Panc1 (cell line): ENCODE data around the gene HOXA7. TPM values are rescaled to one million over a fixed set of nuclear protein-coding genes. Genes with fewer than 3 reads are reported as not detected.

ENCODE experiments used
- ATAC-seq: fragments of 200-7000 bp; cut with Tn5 transposase; 2 replicates; pipeline ENCODE4 v1.9.1; 2020; ENCODE audit warnings: mild to moderate bottlenecking, moderate library complexity
- BruUV-seq: library from RNA; stranded (reverse); fragments of 400-500 nt; replicated peaks from 2 replicates; lab custom pipeline; 2021; lab: Mats Ljungman, UMichigan
- CTCF ChIA-PET: fragments of 300-600 bp; sonication (Branson Sonifier 250); formaldehyde crosslinking; loops from one replicate; lab custom pipeline; 2022; ENCODE audit warnings: antibody characterized with exemption; lab: Charles Lee
- POLR2A ChIA-PET: fragments of 300-600 bp; sonication (Branson Sonifier 250); formaldehyde crosslinking; loops from one replicate; lab custom pipeline; 2022; ENCODE audit warnings: antibody characterized with exemption; lab: Charles Lee
- DNase-seq: peaks from one replicate; pipeline ENCODE4 v3.0.0-alpha.2; 2010; ENCODE audit warnings: low read depth, low spot score
- H3K27ac ChIP-seq: 2 replicates; pipeline ENCODE4 v1.5.1; 2011; ENCODE audit warnings: mild to moderate bottlenecking, low read length, inconsistent platforms
- H3K27me3 ChIP-seq: fragments of 200-500 bp; sonication (Bioruptor generic); 2 replicates; pipeline ENCODE4 v1.6.0; 2014; ENCODE audit warnings: low read length, inconsistent platforms; ENCODE audit not compliant: control insufficient read depth, insufficient read depth
- H3K36me3 ChIP-seq: fragments of 200-500 bp; sonication (Bioruptor generic); 2 replicates; pipeline ENCODE4 v1.5.1; 2014; ENCODE audit warnings: inconsistent platforms, mild to moderate bottlenecking, low read length, moderate library complexity; ENCODE audit not compliant: control insufficient read depth, insufficient read depth
- H3K4me1 ChIP-seq: 2 replicates; pipeline ENCODE4 v1.5.1; 2011; ENCODE audit warnings: inconsistent platforms, mild to moderate bottlenecking, low read length, moderate library complexity; ENCODE audit not compliant: control insufficient read depth, insufficient read depth
- H3K4me3 ChIP-seq, 2 experiments: 2 replicates each; pipeline ENCODE4 v1.5.1; 2011 to 2012; ENCODE audit warnings: low read depth in 2 of 2, low read length in 2 of 2, mild to moderate bottlenecking in 2 of 2, inconsistent platforms in 1 of 2, moderate library complexity in 1 of 2
- H3K9me3 ChIP-seq: fragments of 200-500 bp; sonication (Bioruptor generic); 2 replicates; pipeline ENCODE4 v1.5.1; 2014; ENCODE audit warnings: low read depth, mild to moderate bottlenecking, inconsistent platforms, low read length, moderate library complexity; ENCODE audit not compliant: control insufficient read depth, insufficient read depth
- CTCF ChIP-seq: fragments of 450-650 bp; IDR thresholded peaks from 2 replicates; pipeline ENCODE4 v1.5.1; 2017; ENCODE audit warnings: mild to moderate bottlenecking
- POLR2AphosphoS5 ChIP-seq: IDR thresholded peaks from 2 replicates; pipeline ENCODE4 v1.6.1; 2012; ENCODE audit warnings: mild to moderate bottlenecking, low read depth, low read length, moderate library complexity
- REST ChIP-seq, 2 experiments: IDR thresholded peaks; 2 replicates each; pipeline ENCODE4 v1.6.1; 2011 to 2012; ENCODE audit warnings: low read depth in 2 of 2, control low read depth in 1 of 2, low read length in 1 of 2, mild to moderate bottlenecking in 1 of 2, moderate library complexity in 1 of 2; ENCODE audit not compliant: insufficient read depth in 1 of 2
- SIN3A ChIP-seq: IDR thresholded peaks from 2 replicates; pipeline ENCODE4 v1.6.1; 2012; ENCODE audit warnings: low read depth, mild to moderate bottlenecking, low read length, moderate library complexity, borderline replicate concordance; ENCODE audit not compliant: insufficient read depth
- TCF7L2 ChIP-seq: IDR thresholded peaks from 2 replicates; pipeline ENCODE4 v1.6.1; 2011; ENCODE audit warnings: mild to moderate bottlenecking, low read depth, low read length, inconsistent platforms
- in situ Hi-C: cut with HindIII; loops from 2 replicates; pipeline ENCODE4 v1.10.0; 2016; ENCODE audit warnings: low sequenced_read_pairs, low pct_unique_long_range_greater_than_20kb
- intact Hi-C: fragments of 100-400 bp; cut with micrococcal nuclease; formaldehyde crosslinking; loops from one replicate; pipeline ENCODE4 v1.10.0; 2022; ENCODE audit not compliant: unreplicated experiment
- total RNA-seq: library from RNA; stranded (reverse); gene quantifications from one replicate; pipeline ENCODE4 v1.2.1, GENCODE V29; 2021; ENCODE audit not compliant: unreplicated experiment

HOXA7 gene
- total RNA-seq, 1 experiment from 2014 or later = not detected

- in situ Hi-C loops = no loop called here
- H3K27ac ChIP-seq = no peak overlapping the region
- CTCF ChIA-PET = no interaction called here
- TF ChIP-seq CTCF (no peak), POLR2AphosphoS5 (no peak), TCF7L2 (no peak), REST (IDR thresholded peaks at IDR 0.05; ENCODE audit: insufficient read depth in 1 of 2, low read depth in 2 of 2, low read length in 1 of 2) (no peak), SIN3A (no peak)
- intact Hi-C loops = no loop called here
- POLR2A ChIA-PET = no interaction called here
- ATAC-seq = no peak
- peaks cover 11% of the 10 kb centered on the region; the same call in 1 of the 2 replicates for H3K4me1 ChIP-seq
- no peaks in the 10 kb centered on the region for H3K27me3 ChIP-seq
- no peaks in the 10 kb centered on the region for H3K36me3 ChIP-seq
- DNase-seq = no peak
- no peaks in the 10 kb centered on the region for H3K9me3 ChIP-seq
- BruUV-seq = no TSS peak
- no peak overlapping the region for H3K4me3 ChIP-seq
Measured at GRCh38 chr7:27174874-27175625, 18.6 kb upstream of the HOXA7 start.

GRCh38 chr7:27173956-27174873 is 17.7 kb upstream of the HOXA7 start, which contains the start of gene HOXA10:
HOXA10 (minus strand) TSS chr7:27174320; CDS start chr7:27174306, 14 bp downstream.
- Histone ChIP-seq H3K9me3 (no peaks in the 10 kb centered on the region), H3K27me3 (no peaks in the 10 kb centered on the region), H3K27ac (no peak within 1 kb of the TSS), H3K36me3 (no peaks in the 10 kb centered on the region), H3K4me3 (no peak within 1 kb of the TSS), H3K4me1 (peaks cover 7% of the 10 kb centered on the region; the same call in 1 of the 2 replicates)
- intact Hi-C loops = no loop called here
- ATAC-seq (no peak), DNase-seq (no peak)
- CTCF ChIA-PET = no interaction called here
- no TSS peak for BruUV-seq
- in situ Hi-C loops = no loop called here
- TF ChIP-seq CTCF (no peak), REST (IDR thresholded peaks at IDR 0.05; ENCODE audit: insufficient read depth in 1 of 2, low read depth in 2 of 2, low read length in 1 of 2) (no peak), TCF7L2 (no peak), POLR2AphosphoS5 (no peak), SIN3A (no peak)
- POLR2A ChIA-PET = no interaction called here
